Thoracic aorta (tissue), 2 donors: ENCODE measurements around the gene PRKCD. TPM values are rescaled to one million over a fixed set of nuclear protein-coding genes. Genes with fewer than 3 reads are reported as not detected.
A peak's percentile ranks its signal among the peaks of the same experiment; 100 is the strongest.

Experiments
- ATAC-seq: fragments of 150-250 bp; one replicate; pipeline ENCODE4 v1.8.0; 2017; ENCODE audit warnings: low read depth; ENCODE audit not compliant: insufficient number of reproducible peaks, low FRiP score
- DNase-seq: peaks from one replicate; pipeline ENCODE4 v3.0.0-alpha.2; 2020; ENCODE audit warnings: low spot score
- H3K27ac ChIP-seq, 2 donors: fragments of 200-600 bp; sonication (generic); 1 replicate in 1 of 2; 2 replicates in 1 of 2; pipeline ENCODE4 v1.5.1; 2016; ENCODE audit warnings: mild to moderate bottlenecking in 2 of 2, moderate library complexity in 2 of 2
- H3K27me3 ChIP-seq: fragments of 200-600 bp; sonication (generic); replicated peaks from 2 replicates; pipeline ENCODE4 v1.6.0; 2016; ENCODE audit warnings: mild to moderate bottlenecking; ENCODE audit not compliant: insufficient read depth
- H3K36me3 ChIP-seq: fragments of 200-600 bp; sonication (generic); one replicate; pipeline ENCODE4 v1.5.1; 2016
- H3K4me1 ChIP-seq, 2 donors: fragments of 200-600 bp; sonication (generic); 1 replicate in 1 of 2; 2 replicates in 1 of 2; pipeline versions ENCODE4 v1.5.1 to v1.6.0; 2016; ENCODE audit warnings: low read depth in 2 of 2, mild to moderate bottlenecking in 1 of 2; ENCODE audit not compliant: control insufficient read depth in 1 of 2
- H3K4me3 ChIP-seq: fragments of 200-600 bp; sonication (generic); 2 replicates; pipeline ENCODE4 v1.5.1; 2016; ENCODE audit warnings: mild to moderate bottlenecking
- H3K9me3 ChIP-seq: fragments of 200-600 bp; sonication (generic); 2 replicates; pipeline ENCODE4 v1.5.1; 2016
- CTCF ChIP-seq: fragments of 200-600 bp; sonication (generic); IDR thresholded peaks from one replicate; pipeline ENCODE4 v1.5.1; 2019; ENCODE audit warnings: antibody characterized with exemption
- total RNA-seq, 2 donors: library from RNA; depleted of rRNA; stranded (reverse); fragments of >200 nt; gene quantifications; one replicate each; pipeline versions ENCODE4 v1.1.0 to v1.2.3, GENCODE V29; 2016

PRKCD gene
- total RNA-seq, 2 donors from 2014 or later = 17.5 to 20.2 TPM

GRCh38 chr3:53193466-53194209 lies 32.6 kb downstream of the PRKCD start:
- H3K4me1 ChIP-seq = peaks cover 22 to 35% of the 10 kb centered on the region in 2 donors
- TF ChIP-seq CTCF = no peak
- peak; percentile 32 for ATAC-seq
- peaks cover 28% of the 10 kb centered on the region for H3K36me3 ChIP-seq
- DNase-seq = no peak
- peak overlapping the region; percentile 82 to 93 for H3K27ac ChIP-seq
- H3K4me3 ChIP-seq = peak overlapping the region; percentile 47
- no peaks in the 10 kb centered on the region for H3K27me3 ChIP-seq
- H3K9me3 ChIP-seq = no peaks in the 10 kb centered on the region

GRCh38 chr3:53194210-53195065 lies 33.4 kb downstream of the PRKCD start:
- no peak for DNase-seq
- Histone ChIP-seq H3K4me1 (peaks cover 22 to 35% of the 10 kb centered on the region in 2 donors), H3K27ac (peak overlapping the region; percentile 82 to 93), H3K4me3 (peak overlapping the region; percentile 47), H3K27me3 (no peaks in the 10 kb centered on the region), H3K9me3 (no peaks in the 10 kb centered on the region), H3K36me3 (peaks cover 20% of the 10 kb centered on the region)
- ATAC-seq = peak; percentile 13
- no peak for TF ChIP-seq CTCF

GRCh38 chr3:53195066-53195450 lies 34.0 kb downstream of the PRKCD start:
- Histone ChIP-seq H3K27me3 (no peaks in the 10 kb centered on the region), H3K36me3 (peaks cover 15% of the 10 kb centered on the region), H3K4me3 (no peak overlapping the region), H3K9me3 (no peaks in the 10 kb centered on the region), H3K27ac (peak overlapping the region in 1 of 2 donors; percentile 93), H3K4me1 (peaks cover 22 to 35% of the 10 kb centered on the region in 2 donors)
- ATAC-seq = no peak
- TF ChIP-seq CTCF = no peak
- no peak for DNase-seq

GRCh38 chr3:53195602-53196574 lies 34.9 kb downstream of the PRKCD start:
- TF ChIP-seq CTCF = peak; percentile 99
- DNase-seq = no peak
- Histone ChIP-seq H3K27me3 (no peaks in the 10 kb centered on the region), H3K4me1 (peaks cover 22 to 35% of the 10 kb centered on the region in 2 donors), H3K27ac (no peak overlapping the region), H3K9me3 (no peaks in the 10 kb centered on the region), H3K36me3 (peaks cover 6% of the 10 kb centered on the region), H3K4me3 (peak overlapping the region; percentile 10)
- peak; percentile 11 for ATAC-seq
